Right lobe of liver (tissue), 6 donors: ENCODE results near the gene TMEM86A. TPM values are rescaled to one million over a fixed set of nuclear protein-coding genes. Genes with fewer than 3 reads are reported as not detected.
"Not testable (repeated sequence)": the region's sequence is repeated elsewhere in the genome, so short reads cannot be mapped to it uniquely, and the experiment has no call there.

Experiments
- ATAC-seq, 4 donors: fragments of 200-7000 bp; cut with Tn5 transposase; one replicate each; pipeline ENCODE4 v1.9.1; 2020; ENCODE audit warnings: mild to moderate bottlenecking in 4 of 4, moderate library complexity in 4 of 4
- DNase-seq, 3 donors: peaks; one replicate each; pipeline ENCODE4 v3.0.0-alpha.2; 2020
- H3K27ac ChIP-seq, 3 donors: fragments of 200-600 bp; one replicate each; pipeline ENCODE4 v1.8.0; 2022
- H3K27me3 ChIP-seq, 2 donors: fragments of 200-600 bp; one replicate each; pipeline ENCODE4 v1.8.0; 2022
- H3K36me3 ChIP-seq, 4 donors: fragments of 200-600 bp; sonication (generic) in 1 of 4; one replicate each; pipeline versions ENCODE4 v1.5.1 to v1.8.0; 2017 to 2022; ENCODE audit warnings: control low read depth in 1 of 4
- H3K4me1 ChIP-seq, 4 donors: fragments of 200-600 bp; sonication (generic) in 1 of 4; one replicate each; pipeline versions ENCODE4 v1.5.1 to v1.8.0; 2017 to 2022; ENCODE audit warnings: control low read depth in 1 of 4
- H3K4me3 ChIP-seq, 3 donors: fragments of 200-600 bp; one replicate each; pipeline ENCODE4 v1.8.0; 2022
- H3K9me3 ChIP-seq, 4 donors: fragments of 200-600 bp; sonication (generic) in 1 of 4; one replicate each; pipeline versions ENCODE4 v1.5.1 to v1.8.0; 2017 to 2022; ENCODE audit warnings: control low read depth in 1 of 4
- POLR2A ChIP-seq: fragments of 450-650 bp; IDR thresholded peaks from one replicate; pipeline ENCODE4 v1.6.1; 2017; ENCODE audit warnings: antibody characterized with exemption, mild to moderate bottlenecking
- WGBS: methylation state at CpG from one replicate; pipeline ENCODE4 v1.1.6; 2018; ENCODE audit warnings: low coverage, low lambda C conversion rate; ENCODE audit not compliant: insufficient coverage; ENCODE audit errors: missing lambda C conversion rate; 5-methylcytosine and 5-hydroxymethylcytosine counted together
- intact Hi-C, 2 donors: fragments of 100-400 bp; cut with DNase I; formaldehyde crosslinking; loops; one replicate each; pipeline versions ENCODE4 v1.11.2 to v1.14.1; 2022
- total RNA-seq, 6 experiments: library from RNA; depleted of rRNA in 2 of 6; stranded (reverse); fragments of >200 nt in 2 of 6; fragmentation: NEBNext Ultra II Directional in 3 of 6; extraction: Animal tissue kit (Norgen Biotek cat#: 25700) in 3 of 6; gene quantifications; one replicate each; pipeline versions ENCODE4 v1.1.0 to v1.2.4, GENCODE V29; 2016 to 2023
- TF ChIP-seq, protein P1 (sequence below), 4 donors: fragments of 200-600 bp in 3 of 4; fragments of 450-650 bp in 1 of 4; IDR thresholded peaks; one replicate each; pipeline versions ENCODE4 v1.5.1 to v1.8.0; 2016 to 2022; ENCODE audit warnings: antibody characterized with exemption in 4 of 4, mild to moderate bottlenecking in 2 of 4
- donor health status: DM: no; HTN: yes; CAD: no.
- donor health status: DM: no; HTN: no; CAD: no.
- donor health status: DM: no; HTN: no; CAD: no.
- donor health status: DM: no; HTN: yes; CAD: no.
- donor health status: DM: no; HTN: yes; CAD: no.

TMEM86A gene
- total RNA-seq, 6 experiments from 2014 or later, result 2.0 to 4.9 (median 3.8) TPM

GRCh38 chr11:18676803-18677202 is 21.8 kb upstream of the TMEM86A start:
- no peaks in the 10 kb centered on the region for H3K27me3 ChIP-seq
- intact Hi-C loops, result no loop called here
- H3K4me1 ChIP-seq, result no peaks in the 10 kb centered on the region
- H3K4me3 ChIP-seq, result no peak overlapping the region
- no peaks in the 10 kb centered on the region for H3K36me3 ChIP-seq
- DNase-seq, result no peak
- no peak overlapping the region for H3K27ac ChIP-seq
- ATAC-seq, result no peak
- WGBS, result 56% methylated on average over 3 of the region's 4 CpGs
- TF ChIP-seq, protein P1, sequence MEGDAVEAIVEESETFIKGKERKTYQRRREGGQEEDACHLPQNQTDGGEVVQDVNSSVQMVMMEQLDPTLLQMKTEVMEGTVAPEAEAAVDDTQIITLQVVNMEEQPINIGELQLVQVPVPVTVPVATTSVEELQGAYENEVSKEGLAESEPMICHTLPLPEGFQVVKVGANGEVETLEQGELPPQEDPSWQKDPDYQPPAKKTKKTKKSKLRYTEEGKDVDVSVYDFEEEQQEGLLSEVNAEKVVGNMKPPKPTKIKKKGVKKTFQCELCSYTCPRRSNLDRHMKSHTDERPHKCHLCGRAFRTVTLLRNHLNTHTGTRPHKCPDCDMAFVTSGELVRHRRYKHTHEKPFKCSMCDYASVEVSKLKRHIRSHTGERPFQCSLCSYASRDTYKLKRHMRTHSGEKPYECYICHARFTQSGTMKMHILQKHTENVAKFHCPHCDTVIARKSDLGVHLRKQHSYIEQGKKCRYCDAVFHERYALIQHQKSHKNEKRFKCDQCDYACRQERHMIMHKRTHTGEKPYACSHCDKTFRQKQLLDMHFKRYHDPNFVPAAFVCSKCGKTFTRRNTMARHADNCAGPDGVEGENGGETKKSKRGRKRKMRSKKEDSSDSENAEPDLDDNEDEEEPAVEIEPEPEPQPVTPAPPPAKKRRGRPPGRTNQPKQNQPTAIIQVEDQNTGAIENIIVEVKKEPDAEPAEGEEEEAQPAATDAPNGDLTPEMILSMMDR (IDR thresholded peaks at IDR 0.05), result no peak
- TF ChIP-seq POLR2A, result no peak
- no peaks in the 10 kb centered on the region for H3K9me3 ChIP-seq

DNA sequence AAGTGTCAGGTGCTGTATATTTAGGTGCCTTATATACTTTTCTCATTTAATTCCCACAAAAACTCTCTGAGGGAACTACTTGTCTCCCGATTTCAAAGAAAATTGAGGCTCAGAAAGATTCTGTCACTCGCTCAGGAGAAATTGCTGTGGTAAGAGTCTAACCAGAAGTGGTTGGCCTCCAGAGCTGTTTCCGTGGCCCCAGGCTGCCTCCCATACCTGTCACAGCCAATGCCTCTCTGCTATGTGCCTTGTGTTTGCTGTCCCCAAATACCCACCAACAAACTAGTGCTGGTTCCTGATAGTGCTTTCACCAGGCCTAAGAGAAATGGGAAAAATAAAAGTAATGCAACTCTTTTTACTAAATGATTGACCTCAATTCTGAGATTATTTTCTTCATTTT is 21.0 kb upstream of the TMEM86A start:
- TF ChIP-seq, protein P1 (IDR thresholded peaks at IDR 0.05), result no peak
- no peak for TF ChIP-seq POLR2A
- H3K36me3 ChIP-seq, result no peaks in the 10 kb centered on the region
- no peaks in the 10 kb centered on the region for H3K27me3 ChIP-seq
- DNase-seq, result no peak
- no peaks in the 10 kb centered on the region for H3K9me3 ChIP-seq
- ATAC-seq, result no peak
- 87% methylated on average over 3 of the region's 3 CpGs for WGBS
- intact Hi-C loops, result no loop called here
- no peak overlapping the region for H3K4me3 ChIP-seq
- H3K4me1 ChIP-seq, result no peaks in the 10 kb centered on the region
- H3K27ac ChIP-seq, result no peak overlapping the region

DNA sequence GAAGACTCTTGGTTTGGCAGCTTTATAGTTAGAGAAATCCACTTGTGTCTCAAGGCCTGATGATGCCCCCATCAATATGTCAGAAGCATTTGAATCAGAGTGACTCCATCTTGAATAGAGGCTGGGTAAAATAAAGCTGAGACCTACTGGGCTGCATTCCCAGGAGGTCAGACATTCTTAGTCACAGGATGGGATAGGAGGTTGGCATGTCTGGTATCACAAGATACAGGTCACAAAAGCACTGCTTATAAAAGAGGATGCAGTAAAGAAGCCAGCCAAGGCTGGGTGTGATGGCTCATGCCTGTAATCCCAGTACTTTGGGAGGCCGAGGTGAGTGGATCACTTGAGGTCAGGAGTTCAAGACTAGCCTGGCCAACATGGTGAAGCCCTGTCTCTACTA is 16.6 kb upstream of the TMEM86A start:
- H3K27ac ChIP-seq, DNase-seq, H3K9me3 ChIP-seq, H3K36me3 ChIP-seq, H3K27me3 ChIP-seq, intact Hi-C loops, ATAC-seq, H3K4me1 ChIP-seq, H3K4me3 ChIP-seq: not testable (repeated sequence)
- WGBS, result 86% methylated on average over 1 of the region's 1 CpG

GRCh38 chr11:18682466-18682865 is 16.1 kb upstream of the TMEM86A start:
- DNase-seq (no peak), ATAC-seq (no peak)
- WGBS, result 81% methylated on average over 3 of the region's 3 CpGs
- H3K27me3 ChIP-seq, result no peaks in the 10 kb centered on the region
- no peak for TF ChIP-seq POLR2A
- TF ChIP-seq, protein P1 (IDR thresholded peaks at IDR 0.05), result no peak
- no peaks in the 10 kb centered on the region for H3K36me3 ChIP-seq
- H3K4me3 ChIP-seq, result no peak overlapping the region
- no peaks in the 10 kb centered on the region for H3K4me1 ChIP-seq
- no peaks in the 10 kb centered on the region for H3K9me3 ChIP-seq
- intact Hi-C loops, result no loop called here
- no peak overlapping the region for H3K27ac ChIP-seq

DNA sequence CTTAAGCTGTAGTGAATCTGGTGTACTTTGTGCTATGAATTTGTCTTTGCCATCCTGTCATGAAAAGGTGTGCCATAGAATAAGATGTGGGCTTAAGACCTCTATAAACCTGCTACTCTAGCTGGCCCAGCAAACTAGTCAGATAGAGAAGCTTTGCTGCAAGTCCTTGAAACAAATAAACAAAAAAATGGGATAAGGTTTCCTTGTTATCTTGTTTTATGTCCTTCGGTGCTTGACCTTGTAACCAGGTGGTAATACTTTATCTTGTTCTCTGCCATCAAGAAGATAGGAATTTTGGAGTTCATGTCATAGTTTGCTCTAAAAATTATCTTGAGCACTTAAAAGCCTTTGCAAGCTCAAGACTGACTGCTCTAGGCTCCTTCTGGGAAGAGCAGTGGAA is 14.3 kb upstream of the TMEM86A start:
- H3K36me3 ChIP-seq, result no peaks in the 10 kb centered on the region
- H3K4me1 ChIP-seq, result no peaks in the 10 kb centered on the region
- no peak overlapping the region for H3K27ac ChIP-seq
- intact Hi-C loops, result no loop called here
- no peaks in the 10 kb centered on the region for H3K27me3 ChIP-seq
- 33% methylated on average over 1 of the region's 1 CpG for WGBS
- H3K9me3 ChIP-seq, result no peaks in the 10 kb centered on the region
- TF ChIP-seq, protein P1 (IDR thresholded peaks at IDR 0.05), result no peak
- no peak for TF ChIP-seq POLR2A
- DNase-seq, result no peak
- ATAC-seq, result no peak
- H3K4me3 ChIP-seq, result no peak overlapping the region

- DNase-seq, H3K27me3 ChIP-seq, H3K4me3 ChIP-seq, H3K36me3 ChIP-seq, intact Hi-C loops, H3K4me1 ChIP-seq, H3K27ac ChIP-seq, H3K9me3 ChIP-seq: not testable (repeated sequence)
- peak in 2 of 4 donors; percentile 51 to 70 for ATAC-seq
- 64% methylated on average over 4 of the region's 4 CpGs for WGBS
These were observed 7.0 kb upstream of the TMEM86A start for GRCh38 chr11:18691467-18692140.
